Thyroid gland (tissue), 4 donors: ENCODE data around the gene TPCN2. TPM values are rescaled to one million over a fixed set of nuclear protein-coding genes. Genes with fewer than 3 reads are reported as not detected.
"Not testable (repeated sequence)": the region's sequence is repeated elsewhere in the genome, so short reads cannot be mapped to it uniquely, and the experiment has no call there.

Experiments used
- DNase-seq, 2 donors: peaks; one replicate each; pipeline ENCODE4 v3.0.0-alpha.2; 2019
- H3K27ac ChIP-seq, 3 donors: fragments of 200-600 bp; sonication (generic); 1 replicate in 2 of 3; 2 replicates in 1 of 3; pipeline ENCODE4 v1.5.1; 2016 to 2019; ENCODE audit warnings: mild to moderate bottlenecking in 1 of 3, moderate library complexity in 1 of 3
- H3K27me3 ChIP-seq: fragments of 200-600 bp; sonication (generic); one replicate; pipeline ENCODE4 v1.5.1; 2019
- H3K36me3 ChIP-seq, 2 donors: fragments of 200-600 bp; sonication (generic); one replicate each; pipeline ENCODE4 v1.5.1; 2016 to 2019
- H3K4me1 ChIP-seq, 2 donors: fragments of 200-600 bp; sonication (generic); one replicate each; pipeline ENCODE4 v1.5.1; 2017 to 2019
- H3K4me3 ChIP-seq, 3 donors: fragments of 200-600 bp; sonication (generic); replicated peaks in 1 of 3; 1 replicate in 2 of 3; 2 replicates in 1 of 3; pipeline ENCODE4 v1.5.1; 2016; ENCODE audit warnings: mild to moderate bottlenecking in 1 of 3
- H3K9me3 ChIP-seq: fragments of 200-600 bp; sonication (generic); one replicate; pipeline ENCODE4 v1.5.1; 2017
- CTCF ChIP-seq, 6 experiments: fragments of 200-600 bp in 3 of 6; fragments of 450-650 bp in 3 of 6; sonication (generic) in 3 of 6; IDR thresholded peaks; one replicate each; pipeline ENCODE4 v1.5.1; 2016 to 2019; ENCODE audit warnings: antibody characterized with exemption in 6 of 6, mild to moderate bottlenecking in 2 of 6, inconsistent platforms in 1 of 6, moderate library complexity in 1 of 6
- POLR2A ChIP-seq, 2 donors: fragments of 450-650 bp; IDR thresholded peaks; one replicate each; pipeline ENCODE4 v1.6.1; 2017; ENCODE audit warnings: antibody characterized with exemption in 2 of 2, mild to moderate bottlenecking in 2 of 2, moderate library complexity in 1 of 2
- WGBS, 2 donors: methylation state at CpG; one replicate each; pipeline ENCODE4 v1.1.5; 2017; 5-methylcytosine and 5-hydroxymethylcytosine counted together
- intact Hi-C: fragments of 100-400 bp; cut with DNase I; formaldehyde crosslinking; loops from one replicate; pipeline ENCODE4 v1.15.1; 2023
- total RNA-seq, 4 donors: library from RNA; depleted of rRNA; stranded (reverse); fragments of >200 nt; gene quantifications; one replicate each; pipeline ENCODE4 v1.2.3, GENCODE V29; 2016

The TPCN2 gene
- total RNA-seq, 4 donors from 2014 or later, result 10.5 to 30.4 (median 13.7) TPM

GRCh38 chr11:69076129-69076791 is 27.5 kb downstream of the TPCN2 start:
- Histone ChIP-seq H3K27me3 (no peaks in the 10 kb centered on the region), H3K4me3 (no peak overlapping the region), H3K27ac (no peak overlapping the region), H3K4me1 (no peaks in the 10 kb centered on the region), H3K36me3 (peaks cover 15 to 21% of the 10 kb centered on the region in 2 donors), H3K9me3 (no peaks in the 10 kb centered on the region)
- no peak for TF ChIP-seq POLR2A (IDR thresholded peaks at IDR 0.05)
- no peak for TF ChIP-seq CTCF (IDR thresholded peaks at IDR 0.05)
- 84 to 86% methylated on average over 16 to 19 of the region's 20 CpGs for WGBS, 2 donors
- intact Hi-C loops, result no loop called here
- no peak for DNase-seq

- intact Hi-C loops, H3K27ac ChIP-seq, H3K9me3 ChIP-seq, H3K4me3 ChIP-seq, H3K4me1 ChIP-seq, H3K27me3 ChIP-seq, DNase-seq: not testable (repeated sequence)
- WGBS, 2 donors, result 60 to 76% methylated on average over 5 of the region's 6 CpGs
- peaks cover 12 to 14% of the 10 kb centered on the region in 2 donors for H3K36me3 ChIP-seq
Observed at GRCh38 chr11:69076977-69077376, 28.2 kb downstream of the TPCN2 start.

- no peak for TF ChIP-seq CTCF (IDR thresholded peaks at IDR 0.05)
- no peak for TF ChIP-seq POLR2A (IDR thresholded peaks at IDR 0.05)
- Histone ChIP-seq H3K27me3 (no peaks in the 10 kb centered on the region), H3K4me3 (no peak overlapping the region), H3K36me3 (peaks cover 0 to 12% of the 10 kb centered on the region in 2 donors), H3K27ac (no peak overlapping the region), H3K4me1 (no peaks in the 10 kb centered on the region), H3K9me3 (no peaks in the 10 kb centered on the region)
- WGBS, 2 donors, result 98 to 99% methylated on average over 5 of the region's 15 CpGs
- intact Hi-C loops, result no loop called here
- no peak for DNase-seq
Observed at GRCh38 chr11:69078508-69078907, 29.8 kb downstream of the TPCN2 start.

- TF ChIP-seq CTCF (IDR thresholded peaks at IDR 0.05) (no peak), POLR2A (IDR thresholded peaks at IDR 0.05) (no peak)
Observed at GRCh38 chr11:69078930-69079605, 30.3 kb downstream of the TPCN2 start.

GRCh38 chr11:69079661-69080256 is 31.0 kb downstream of the TPCN2 start:
- H3K36me3 ChIP-seq, result peaks cover 0 to 12% of the 10 kb centered on the region in 2 donors
- H3K4me1 ChIP-seq, result no peaks in the 10 kb centered on the region
- DNase-seq, result no peak
- no peaks in the 10 kb centered on the region for H3K9me3 ChIP-seq
- intact Hi-C loops, result no loop called here
- TF ChIP-seq POLR2A (IDR thresholded peaks at IDR 0.05), result no peak
- no peak for TF ChIP-seq CTCF (IDR thresholded peaks at IDR 0.05)
- no peak overlapping the region for H3K27ac ChIP-seq
- 87 to 93% methylated on average over 9 to 10 of the region's 17 CpGs for WGBS, 2 donors
- no peaks in the 10 kb centered on the region for H3K27me3 ChIP-seq
- H3K4me3 ChIP-seq, result no peak overlapping the region

More at GRCh38 chr11:69078930-69079605, 30.3 kb downstream of the TPCN2 start:
- intact Hi-C loops, result no loop called here
- WGBS, 2 donors, result 60 to 90% methylated on average over 1 to 20 of the region's 20 CpGs
- Histone ChIP-seq H3K27ac (no peak overlapping the region), H3K9me3 (no peaks in the 10 kb centered on the region), H3K4me3 (no peak overlapping the region), H3K36me3 (peaks cover 0 to 12% of the 10 kb centered on the region in 2 donors), H3K4me1 (no peaks in the 10 kb centered on the region), H3K27me3 (no peaks in the 10 kb centered on the region)
- DNase-seq, result no peak
